T47D (cell line): ENCODE results near the gene ADAMTS14.

Experiments used
- DNase-seq, 2 experiments: peaks; one replicate each; pipeline versions ENCODE4 v3.0.0 to v3.0.0-alpha.2; 2011 to 2012; ENCODE audit warnings: low read depth in 1 of 2, low spot score in 1 of 2
- JUND ChIP-seq: IDR thresholded peaks from 2 replicates; pipeline ENCODE4 v1.6.1; 2012; ENCODE audit warnings: low read depth
- in situ Hi-C: cut with HindIII; loops from 2 replicates; pipeline ENCODE4 v1.10.0; 2016; ENCODE audit warnings: low sequenced_read_pairs, low pct_unique_long_range_greater_than_20kb

The ADAMTS14 gene

GRCh38 chr10:70749756-70750155 lies 77.5 kb downstream of the ADAMTS14 start:
- in situ Hi-C loops: no loop called here
- DNase-seq: no peak
- TF ChIP-seq JUND: no peak

DNA sequence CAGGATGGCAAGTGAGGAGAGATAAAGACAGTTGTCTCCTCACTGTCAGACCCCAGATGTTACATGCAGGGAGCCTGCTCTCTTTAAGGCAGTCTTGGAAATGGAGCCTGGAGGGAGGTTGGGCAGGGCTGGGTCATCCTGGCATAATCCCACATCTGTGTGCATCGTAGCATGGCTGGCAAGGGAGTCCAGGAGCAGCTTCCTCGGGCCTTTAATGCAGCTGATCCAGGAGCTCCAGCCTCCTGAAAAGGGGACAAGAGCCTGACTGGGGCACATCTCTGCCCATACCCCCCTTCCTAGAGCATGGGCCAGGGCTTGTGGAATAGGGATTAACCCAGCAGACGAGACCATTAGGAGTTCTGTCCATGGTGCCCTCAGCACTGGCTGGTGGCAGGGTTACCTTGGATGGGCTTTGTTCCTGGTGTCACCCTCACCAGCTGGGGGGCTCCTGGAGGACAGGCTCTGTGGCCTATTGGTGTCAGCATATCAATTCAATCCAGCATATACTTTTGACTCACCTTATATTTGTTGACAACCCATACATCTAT lies 77.9 kb downstream of the ADAMTS14 start:
- in situ Hi-C loops: no loop called here
- no peak for TF ChIP-seq JUND

DNA sequence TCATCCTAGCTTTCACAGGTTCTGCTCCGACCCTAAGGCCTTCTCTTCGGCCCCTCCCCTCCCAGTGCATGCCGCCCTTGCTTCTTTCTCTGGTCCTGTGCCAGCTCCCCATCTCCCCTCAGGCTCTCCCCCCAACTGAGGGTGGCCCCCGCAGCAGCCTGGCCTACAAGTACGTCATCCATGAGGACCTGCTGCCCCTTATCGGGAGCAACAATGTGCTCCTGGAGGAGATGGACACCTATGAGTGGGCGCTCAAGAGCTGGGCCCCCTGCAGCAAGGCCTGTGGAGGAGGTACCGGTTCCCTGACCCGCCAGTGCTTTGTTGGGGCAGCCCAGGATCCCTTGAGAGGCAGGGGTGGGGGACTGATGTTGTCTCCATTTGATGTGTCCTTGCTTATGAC lies 79.0 kb downstream of the ADAMTS14 start:
- in situ Hi-C loops: no loop called here
- no peak for TF ChIP-seq JUND
- no peak for DNase-seq

More for the DNA sequence above, 77.9 kb downstream of the ADAMTS14 start:
- no peak for DNase-seq

- in situ Hi-C loops: no loop called here
- no peak for TF ChIP-seq JUND
- no peak for DNase-seq
Observed at GRCh38 chr10:70751991-70752390, 79.7 kb downstream of the ADAMTS14 start.

- TF ChIP-seq JUND: no peak
Observed at GRCh38 chr10:70752571-70752970, 80.3 kb downstream of the ADAMTS14 start.

DNA sequence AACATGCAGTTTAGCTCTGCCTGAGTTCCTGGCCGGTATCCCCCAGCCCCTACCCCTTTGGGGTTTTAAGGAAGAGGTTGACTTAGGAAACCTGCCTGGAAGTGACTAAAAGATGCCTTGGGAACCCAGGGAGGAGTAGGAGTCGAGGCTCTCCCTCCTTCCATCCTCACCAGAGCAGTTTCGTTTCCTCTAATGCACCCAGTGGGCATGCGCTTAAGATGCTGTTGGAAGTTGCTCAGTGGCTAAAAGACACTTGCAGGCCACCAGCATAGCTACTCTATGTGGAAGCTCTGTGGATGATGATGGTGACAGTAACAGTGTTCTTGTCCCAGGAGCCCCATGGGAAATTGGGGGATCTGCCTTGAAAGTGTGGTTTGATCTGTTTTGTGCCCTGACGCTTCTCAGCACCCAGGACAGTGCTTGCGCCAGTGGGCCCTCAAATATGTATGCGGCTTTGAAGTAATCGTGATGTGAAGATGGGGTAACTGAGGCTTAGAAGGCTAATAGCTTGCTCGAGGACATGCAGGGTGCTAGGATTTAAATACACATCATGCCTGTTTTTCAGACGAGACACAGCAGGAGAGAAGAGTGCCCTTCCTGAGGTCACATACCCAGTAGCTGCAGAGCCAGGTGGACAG lies 80.8 kb downstream of the ADAMTS14 start:
- in situ Hi-C loops: no loop called here
- TF ChIP-seq JUND: no peak
- DNase-seq: no peak

More at GRCh38 chr10:70752571-70752970, 80.3 kb downstream of the ADAMTS14 start:
- DNase-seq: no peak
- in situ Hi-C loops: no loop called here

DNA sequence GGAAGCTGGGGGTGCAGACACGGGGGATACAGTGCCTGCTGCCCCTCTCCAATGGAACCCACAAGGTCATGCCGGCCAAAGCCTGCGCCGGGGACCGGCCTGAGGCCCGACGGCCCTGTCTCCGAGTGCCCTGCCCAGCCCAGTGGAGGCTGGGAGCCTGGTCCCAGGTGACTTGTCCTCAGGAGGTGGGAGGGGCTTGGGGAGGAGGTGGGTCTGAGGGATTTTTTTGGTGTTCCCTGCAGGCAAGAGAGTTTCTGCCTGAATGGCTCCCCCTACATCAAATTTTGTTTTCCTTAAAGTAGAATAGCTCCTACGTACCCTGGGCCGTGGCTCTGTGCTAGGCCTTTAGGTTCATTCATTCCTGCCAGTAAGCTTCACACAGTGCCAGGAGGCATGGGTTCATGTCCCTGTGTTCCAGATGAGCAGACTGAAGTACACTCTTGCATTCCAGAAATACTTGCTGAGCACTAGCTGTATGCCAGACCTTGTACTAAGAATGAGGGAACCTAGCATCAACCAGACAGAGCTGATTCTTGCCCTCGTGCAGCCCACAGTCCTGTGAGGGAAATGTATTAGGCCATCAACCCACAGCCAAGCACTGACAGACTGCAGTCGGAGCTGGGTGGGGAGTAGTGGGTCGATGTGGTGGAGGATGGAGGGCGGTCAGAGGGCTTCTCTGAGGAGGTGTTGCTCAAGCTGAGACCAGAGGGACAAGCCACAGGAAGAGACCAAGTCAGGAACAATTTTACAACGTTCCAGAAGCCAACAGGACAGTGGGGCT lies 81.7 kb downstream of the ADAMTS14 start:
- no peak for TF ChIP-seq JUND
- in situ Hi-C loops: no loop called here
- peak; percentile 16 to 45 for DNase-seq

DNA sequence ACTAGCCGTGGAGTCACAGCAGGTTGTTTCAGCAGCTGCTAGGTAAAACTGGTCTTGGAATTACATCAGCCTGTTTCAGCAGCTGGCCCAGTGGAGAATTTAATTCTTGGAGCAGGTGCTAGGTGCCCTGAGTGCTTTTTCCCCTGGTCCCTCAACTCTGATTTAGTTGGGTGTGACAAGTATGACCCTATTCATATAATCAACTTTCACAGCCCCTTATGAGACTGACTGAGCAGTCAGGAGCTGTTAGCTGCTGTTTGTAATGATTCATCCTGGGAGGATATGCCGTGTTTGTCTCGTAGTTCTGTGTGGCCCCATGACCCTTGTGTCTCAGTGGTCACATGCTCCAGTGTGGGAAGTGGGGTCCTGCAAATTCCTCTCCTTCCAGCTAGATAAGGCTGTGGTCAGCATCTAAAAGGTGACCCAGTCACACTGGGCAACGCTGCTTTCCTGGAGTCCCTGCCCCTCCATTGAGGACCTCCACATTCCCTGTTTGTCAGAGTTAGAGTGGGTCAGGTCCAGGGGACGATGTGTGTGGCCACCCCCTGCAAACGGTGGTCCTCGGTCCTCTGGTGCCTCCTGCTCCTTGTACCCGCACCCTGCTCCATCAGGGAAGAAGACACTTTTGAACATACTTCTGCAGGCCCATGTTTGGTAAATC lies 84.5 kb downstream of the ADAMTS14 start:
- in situ Hi-C loops: no loop called here
- no peak for TF ChIP-seq JUND
- no peak for DNase-seq

DNA sequence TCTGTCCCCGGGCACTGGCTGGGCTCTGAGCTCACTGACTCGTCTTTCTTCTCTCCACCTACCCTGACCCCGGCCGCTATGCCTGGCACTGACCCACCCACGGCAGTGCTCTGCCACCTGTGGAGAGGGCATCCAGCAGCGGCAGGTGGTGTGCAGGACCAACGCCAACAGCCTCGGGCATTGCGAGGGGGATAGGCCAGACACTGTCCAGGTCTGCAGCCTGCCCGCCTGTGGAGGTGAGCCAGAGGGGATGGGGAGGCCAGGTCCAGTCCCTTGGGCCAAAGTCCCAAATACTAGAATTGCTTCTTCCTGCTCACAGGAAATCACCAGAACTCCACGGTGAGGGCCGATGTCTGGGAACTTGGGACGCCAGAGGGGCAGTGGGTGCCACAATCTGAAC lies 85.5 kb downstream of the ADAMTS14 start:
- in situ Hi-C loops: no loop called here
- TF ChIP-seq JUND: no peak
- no peak for DNase-seq

- TF ChIP-seq JUND: no peak
- in situ Hi-C loops: no loop called here
- peak; percentile 33 to 72 for DNase-seq
Observed at GRCh38 chr10:70758757-70759514, 86.6 kb downstream of the ADAMTS14 start.

- no peak for TF ChIP-seq JUND
- in situ Hi-C loops: no loop called here
- peak in 1 of 2 experiments; percentile 9 for DNase-seq
Observed at GRCh38 chr10:70759781-70760180, 87.5 kb downstream of the ADAMTS14 start.

- DNase-seq: no peak
- TF ChIP-seq JUND: no peak
- in situ Hi-C loops: no loop called here
Observed at GRCh38 chr10:70760271-70760787, 88.0 kb downstream of the ADAMTS14 start.
